Femur (tissue), 1 donor: ENCODE data around the gene KLF8.

Source experiments
- DNase-seq: peaks from one replicate; pipeline ENCODE4 v3.0.0-alpha.2; 2017

Gene KLF8

DNA sequence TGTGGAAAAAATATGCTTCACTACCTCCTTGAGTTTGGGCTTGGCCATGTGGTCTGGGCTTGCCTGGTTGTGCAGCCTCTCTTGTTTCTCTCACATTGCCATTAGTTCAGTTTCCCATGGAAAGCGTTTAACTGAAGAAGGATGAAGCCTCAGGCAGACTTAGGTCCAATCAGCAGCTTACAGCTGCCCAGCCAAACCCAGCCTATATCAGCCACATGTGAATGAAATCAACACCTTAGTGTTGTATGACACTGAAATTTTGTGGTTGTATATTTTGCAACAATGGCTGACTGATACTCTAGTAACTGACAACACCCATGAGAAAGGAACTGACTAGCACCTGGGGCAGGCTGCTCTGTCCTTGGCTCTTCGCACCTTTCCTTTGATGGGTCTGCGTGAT is 81.2 kb downstream of the KLF8 start:
- no peak for DNase-seq

DNA sequence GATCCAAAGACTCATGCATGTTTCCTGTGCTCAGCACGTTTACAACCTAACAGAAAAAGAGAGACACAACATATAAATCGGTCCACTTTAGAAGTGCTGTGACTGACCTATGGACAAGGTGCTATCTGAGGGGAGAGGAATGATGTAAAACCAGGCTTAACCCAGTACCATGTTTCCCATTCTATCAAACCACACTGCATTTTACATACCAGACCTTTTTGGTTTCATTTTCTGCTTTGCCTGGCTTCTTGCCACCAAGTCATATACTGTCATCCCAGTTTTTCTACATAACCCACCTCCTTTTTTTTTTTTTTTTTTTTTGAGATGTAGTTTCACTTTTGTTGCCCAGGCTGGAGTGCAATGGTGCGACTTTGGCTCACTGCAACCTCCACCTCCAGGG is 82.2 kb downstream of the KLF8 start:
- DNase-seq: no peak

DNA sequence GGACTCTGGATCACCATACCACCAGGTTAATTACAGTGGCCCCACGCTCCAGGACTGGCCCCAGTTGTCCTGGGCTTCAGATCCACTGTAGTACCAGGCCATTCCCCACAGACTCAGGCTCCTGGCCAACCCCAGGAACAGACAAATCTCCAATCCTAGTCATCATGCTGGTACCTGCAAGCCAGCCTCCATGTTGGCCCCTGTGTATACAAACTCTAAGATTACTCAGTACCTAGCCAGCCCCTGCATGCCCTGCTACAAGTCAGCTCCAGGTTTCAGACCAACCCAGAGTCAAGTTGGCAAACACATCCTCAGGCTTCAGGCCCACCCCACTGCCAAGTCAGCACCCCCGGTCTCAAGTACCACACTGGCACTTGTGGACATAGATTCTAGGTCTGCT is 85.9 kb downstream of the KLF8 start:
- DNase-seq: no peak

DNA sequence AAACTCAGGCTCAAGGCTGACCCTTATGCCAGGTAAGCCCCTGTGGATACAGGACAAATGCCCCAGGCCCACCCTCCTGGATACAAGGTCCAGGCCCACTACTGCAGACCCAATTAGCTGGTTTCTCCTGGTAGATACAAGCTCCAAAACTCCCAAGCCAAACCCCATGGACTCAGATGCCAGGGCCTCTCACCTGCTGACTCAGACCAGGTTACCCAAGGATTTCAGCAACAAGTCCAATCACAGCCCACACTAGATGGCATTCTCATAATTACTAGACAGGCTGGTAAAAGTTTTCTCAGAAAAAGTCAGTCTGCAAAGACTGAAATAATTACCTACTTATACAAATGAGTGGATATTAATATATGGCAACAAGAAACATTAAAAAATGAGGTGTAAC is 87.0 kb downstream of the KLF8 start:
- DNase-seq: no peak
